H9 (cell line): ENCODE data around the gene FGR. TPM values are rescaled to one million over a fixed set of nuclear protein-coding genes. Genes with fewer than 3 reads are reported as not detected.

Experiments used
- DNase-seq: peaks from one replicate; pipeline ENCODE4 v3.0.0-alpha.2; 2017
- H2AFZ ChIP-seq: one replicate; pipeline ENCODE4 v1.6.1; 2013; ENCODE audit warnings: mild to moderate bottlenecking, low read length, control low read depth, moderate library complexity
- H2AK5ac ChIP-seq: 2 replicates; pipeline ENCODE4 v1.6.1; 2013; ENCODE audit warnings: low read length, control low read depth, mixed read lengths; ENCODE audit not compliant: insufficient read length
- H2BK120ac ChIP-seq: one replicate; pipeline ENCODE4 v1.6.1; 2013; ENCODE audit warnings: low read depth, mild to moderate bottlenecking, low read length, control low read depth, inconsistent platforms; ENCODE audit not compliant: poor library complexity, severe bottlenecking
- H2BK12ac ChIP-seq: 2 replicates; pipeline ENCODE4 v1.6.1; 2013; ENCODE audit warnings: low read length, control low read depth, mixed read lengths, low read depth; ENCODE audit not compliant: insufficient read length
- H2BK15ac ChIP-seq: 2 replicates; pipeline ENCODE4 v1.6.1; 2013; ENCODE audit warnings: low read depth, low read length, control low read depth
- H2BK20ac ChIP-seq: one replicate; pipeline ENCODE4 v1.6.1; 2013; ENCODE audit warnings: low read depth, mild to moderate bottlenecking, low read length, control low read depth, inconsistent platforms; ENCODE audit not compliant: poor library complexity, severe bottlenecking
- H2BK5ac ChIP-seq: 2 replicates; pipeline ENCODE4 v1.6.1; 2013; ENCODE audit warnings: low read length, control low read depth, mixed read lengths; ENCODE audit not compliant: insufficient read length
- H3K14ac ChIP-seq: 2 replicates; pipeline ENCODE4 v1.6.1; 2013; ENCODE audit warnings: low read length, control low read depth; ENCODE audit not compliant: insufficient read depth
- H3K18ac ChIP-seq: 2 replicates; pipeline ENCODE4 v1.6.1; 2013; ENCODE audit warnings: low read depth, mild to moderate bottlenecking, mixed read lengths, low read length, control low read depth; ENCODE audit not compliant: insufficient read length
- H3K23ac ChIP-seq: 2 replicates; pipeline ENCODE4 v1.6.1; 2013; ENCODE audit warnings: low read length, control low read depth, mixed read lengths, low read depth; ENCODE audit not compliant: insufficient read length
- H3K23me2 ChIP-seq: 2 replicates; pipeline ENCODE4 v1.6.1; 2013; ENCODE audit warnings: low read depth, mild to moderate bottlenecking, mixed read lengths, low read length, control low read depth; ENCODE audit not compliant: insufficient read length, poor library complexity, severe bottlenecking
- H3K27ac ChIP-seq: 2 replicates; pipeline ENCODE4 v1.5.1; 2013; ENCODE audit warnings: low read length, control low read depth, mixed read lengths, low read depth; ENCODE audit not compliant: insufficient read length
- H3K27me3 ChIP-seq: 2 replicates; pipeline ENCODE4 v1.6.1; 2013; ENCODE audit warnings: low read length, control low read depth, inconsistent platforms; ENCODE audit not compliant: insufficient read depth
- H3K4ac ChIP-seq: 2 replicates; pipeline ENCODE4 v1.6.1; 2013; ENCODE audit warnings: low read depth, mild to moderate bottlenecking, control low read depth, inconsistent platforms, low read length, moderate library complexity
- H3K4me1 ChIP-seq: 2 replicates; pipeline ENCODE4 v1.6.1; 2013; ENCODE audit warnings: low read length, control low read depth, inconsistent platforms; ENCODE audit not compliant: insufficient read depth
- H3K4me2 ChIP-seq: 2 replicates; pipeline ENCODE4 v1.6.1; 2013; ENCODE audit warnings: low read length, control low read depth, mixed read lengths; ENCODE audit not compliant: insufficient read length, insufficient read depth
- H3K56ac ChIP-seq: 2 replicates; pipeline ENCODE4 v1.6.1; 2013; ENCODE audit warnings: low read depth, mild to moderate bottlenecking, mixed read lengths, low read length, control low read depth; ENCODE audit not compliant: insufficient read length
- H3K79me1 ChIP-seq: 2 replicates; pipeline ENCODE4 v1.6.1; 2013; ENCODE audit warnings: low read depth, mild to moderate bottlenecking, moderate library complexity, low read length, control low read depth, inconsistent platforms; ENCODE audit not compliant: insufficient read depth, poor library complexity, severe bottlenecking
- H3K79me2 ChIP-seq: 2 replicates; pipeline ENCODE4 v1.6.1; 2013; ENCODE audit warnings: low read length, control low read depth, inconsistent platforms; ENCODE audit not compliant: insufficient read depth
- H3K9ac ChIP-seq: 2 replicates; pipeline ENCODE4 v1.6.1; 2013; ENCODE audit warnings: low read length, control low read depth, mixed read lengths; ENCODE audit not compliant: insufficient read length; ENCODE audit errors: extremely low read depth
- H3K9me3 ChIP-seq: one replicate; pipeline ENCODE4 v1.6.1; 2013; ENCODE audit warnings: low read depth, low read length, inconsistent platforms; ENCODE audit not compliant: control insufficient read depth
- H3T11ph ChIP-seq: one replicate; pipeline ENCODE4 v1.6.1; 2013; ENCODE audit warnings: mild to moderate bottlenecking, low read length, control low read depth, inconsistent platforms
- H4K20me1 ChIP-seq: one replicate; pipeline ENCODE4 v1.6.1; 2013; ENCODE audit not compliant: control insufficient read depth, insufficient read length, insufficient read depth
- H4K5ac ChIP-seq: 2 replicates; pipeline ENCODE4 v1.6.1; 2013; ENCODE audit warnings: low read depth, mild to moderate bottlenecking, mixed read lengths, low read length, control low read depth; ENCODE audit not compliant: insufficient read length
- H4K8ac ChIP-seq: replicated peaks from 2 replicates; pipeline ENCODE4 v1.6.1; 2013; ENCODE audit warnings: low read length, control low read depth, mixed read lengths, low read depth; ENCODE audit not compliant: insufficient read length
- H4K91ac ChIP-seq: 2 replicates; pipeline ENCODE4 v1.6.1; 2013; ENCODE audit warnings: low read depth, mild to moderate bottlenecking, moderate library complexity, mixed read lengths, low read length, control low read depth; ENCODE audit not compliant: insufficient read length
- H3K27ac Mint-ChIP-seq, 3 experiments: 2 replicates in 2 of 3; 3 replicates in 1 of 3; pipeline ENCODE4 v1.8.0; 2020 to 2021; ENCODE audit warnings: mixed read lengths in 3 of 3, mild to moderate bottlenecking in 1 of 3, moderate library complexity in 1 of 3
- H3K27me3 Mint-ChIP-seq: 2 replicates; pipeline ENCODE4 v1.8.0; 2021; ENCODE audit warnings: low read depth, mild to moderate bottlenecking, moderate library complexity, mixed read lengths
- H3K36me3 Mint-ChIP-seq, 3 experiments: 2 replicates in 2 of 3; 3 replicates in 1 of 3; pipeline ENCODE4 v1.8.0; 2020 to 2021; ENCODE audit warnings: low read depth in 3 of 3, mixed read lengths in 3 of 3; ENCODE audit not compliant: insufficient read depth in 1 of 3
- H3K4me1 Mint-ChIP-seq, 2 experiments: 2 replicates each; pipeline ENCODE4 v1.8.0; 2020; ENCODE audit warnings: mixed read lengths in 2 of 2
- H3K4me3 Mint-ChIP-seq, 2 experiments: 2 replicates in 1 of 2; 3 replicates in 1 of 2; pipeline ENCODE4 v1.8.0; 2020 to 2021; ENCODE audit warnings: mild to moderate bottlenecking in 2 of 2, mixed read lengths in 2 of 2, moderate library complexity in 1 of 2
- H3K9me3 Mint-ChIP-seq, 2 experiments: 2 replicates in 1 of 2; 3 replicates in 1 of 2; pipeline ENCODE4 v1.8.0; 2020; ENCODE audit warnings: mild to moderate bottlenecking in 2 of 2, mixed read lengths in 2 of 2, moderate library complexity in 1 of 2
- WGBS: extraction: QIAGEN DNeasy Blood & Tissue Kit; methylation state at CpG from one replicate; pipeline ENCODE4 v1.1.7; 2013; ENCODE audit warnings: missing lambda C conversion rate, low lambda C conversion rate, mixed read lengths; ENCODE audit not compliant: insufficient read length; ENCODE audit errors: extremely low coverage; 5-methylcytosine and 5-hydroxymethylcytosine counted together
- total RNA-seq: library from RNA; stranded (reverse); gene quantifications from 2 replicates; pipeline ENCODE4 v1.2.1, GENCODE V29; 2021
- TF ChIP-seq, protein P1 (sequence below): fragments of 200-600 bp; sonication (generic); conservative IDR thresholded peaks from 3 replicates; pipeline ENCODE4 v1.8.0; 2021; ENCODE audit warnings: antibody characterized with exemption, mild to moderate bottlenecking

Gene FGR
- total RNA-seq, 1 experiment from 2014 or later: not detected

GRCh38 chr1:27567146-27567526, 67.8 kb downstream of the FGR start:
- H4K91ac ChIP-seq: no peak overlapping the region
- H3K23me2 ChIP-seq: peaks cover 2% of the 10 kb centered on the region
- TF ChIP-seq, protein P1, sequence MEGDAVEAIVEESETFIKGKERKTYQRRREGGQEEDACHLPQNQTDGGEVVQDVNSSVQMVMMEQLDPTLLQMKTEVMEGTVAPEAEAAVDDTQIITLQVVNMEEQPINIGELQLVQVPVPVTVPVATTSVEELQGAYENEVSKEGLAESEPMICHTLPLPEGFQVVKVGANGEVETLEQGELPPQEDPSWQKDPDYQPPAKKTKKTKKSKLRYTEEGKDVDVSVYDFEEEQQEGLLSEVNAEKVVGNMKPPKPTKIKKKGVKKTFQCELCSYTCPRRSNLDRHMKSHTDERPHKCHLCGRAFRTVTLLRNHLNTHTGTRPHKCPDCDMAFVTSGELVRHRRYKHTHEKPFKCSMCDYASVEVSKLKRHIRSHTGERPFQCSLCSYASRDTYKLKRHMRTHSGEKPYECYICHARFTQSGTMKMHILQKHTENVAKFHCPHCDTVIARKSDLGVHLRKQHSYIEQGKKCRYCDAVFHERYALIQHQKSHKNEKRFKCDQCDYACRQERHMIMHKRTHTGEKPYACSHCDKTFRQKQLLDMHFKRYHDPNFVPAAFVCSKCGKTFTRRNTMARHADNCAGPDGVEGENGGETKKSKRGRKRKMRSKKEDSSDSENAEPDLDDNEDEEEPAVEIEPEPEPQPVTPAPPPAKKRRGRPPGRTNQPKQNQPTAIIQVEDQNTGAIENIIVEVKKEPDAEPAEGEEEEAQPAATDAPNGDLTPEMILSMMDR: no peak
- H3K9ac ChIP-seq: no peak overlapping the region
- H2BK5ac ChIP-seq: no peak overlapping the region
- H3K56ac ChIP-seq: no peak overlapping the region
- H4K20me1 ChIP-seq: no peaks in the 10 kb centered on the region
- no peaks in the 10 kb centered on the region for H3K9me3 ChIP-seq
- H3K27me3 Mint-ChIP-seq: no peaks in the 10 kb centered on the region
- no peak overlapping the region for H3T11ph ChIP-seq
- no peak overlapping the region for H2BK120ac ChIP-seq
- H2BK12ac ChIP-seq: no peak overlapping the region
- no peaks in the 10 kb centered on the region for H3K27me3 ChIP-seq
- no CpG with 5 or more reads among the region's 15 CpGs for WGBS
- H3K23ac ChIP-seq: no peak overlapping the region
- H3K27ac Mint-ChIP-seq: no peak overlapping the region; a peak in 1 of 7 replicates
- H4K5ac ChIP-seq: no peak overlapping the region
- no peaks in the 10 kb centered on the region for H3K79me1 ChIP-seq
- peaks cover 79 to 88% of the 10 kb centered on the region in 2 experiments for H3K4me1 Mint-ChIP-seq
- no peaks in the 10 kb centered on the region for H3K36me3 Mint-ChIP-seq
- H3K4me1 ChIP-seq: peaks cover 23% of the 10 kb centered on the region
- no peaks in the 10 kb centered on the region for H3K79me2 ChIP-seq
- no peak for DNase-seq
- no peak overlapping the region for H2AK5ac ChIP-seq
- no peak overlapping the region for H4K8ac ChIP-seq
- H3K4me2 ChIP-seq: no peak overlapping the region
- no peak overlapping the region for H3K18ac ChIP-seq
- H3K4me3 Mint-ChIP-seq: peak overlapping the region in 1 of 2 experiments; percentile 46; a peak in 1 of 5 replicates
- H3K9me3 Mint-ChIP-seq: no peaks in the 10 kb centered on the region; a peak in 1 of 5 replicates
- no peak overlapping the region for H3K4ac ChIP-seq
- H3K27ac ChIP-seq: no peak overlapping the region
- no peak overlapping the region for H2BK15ac ChIP-seq
- H3K14ac ChIP-seq: no peak overlapping the region
- no peak overlapping the region for H2BK20ac ChIP-seq
- H2AFZ ChIP-seq: no peak overlapping the region
